Peyer's patch (tissue), 4 donors: ENCODE measurements around the gene ASPHD2.

ENCODE experiments used
- CTCF ChIP-seq, 6 experiments: fragments of 450-650 bp in 4 of 6; fragments of 200-600 bp in 2 of 6; sonication (generic) in 1 of 6; IDR thresholded peaks; one replicate each; pipeline ENCODE4 v1.5.1; 2017 to 2019; ENCODE audit warnings: antibody characterized with exemption in 6 of 6, mild to moderate bottlenecking in 3 of 6, moderate library complexity in 1 of 6
- POLR2A ChIP-seq, 2 donors: fragments of 450-650 bp; IDR thresholded peaks; one replicate each; pipeline ENCODE4 v1.5.1; 2017; ENCODE audit warnings: antibody characterized with exemption in 2 of 2, mild to moderate bottlenecking in 2 of 2, moderate library complexity in 2 of 2

DNA sequence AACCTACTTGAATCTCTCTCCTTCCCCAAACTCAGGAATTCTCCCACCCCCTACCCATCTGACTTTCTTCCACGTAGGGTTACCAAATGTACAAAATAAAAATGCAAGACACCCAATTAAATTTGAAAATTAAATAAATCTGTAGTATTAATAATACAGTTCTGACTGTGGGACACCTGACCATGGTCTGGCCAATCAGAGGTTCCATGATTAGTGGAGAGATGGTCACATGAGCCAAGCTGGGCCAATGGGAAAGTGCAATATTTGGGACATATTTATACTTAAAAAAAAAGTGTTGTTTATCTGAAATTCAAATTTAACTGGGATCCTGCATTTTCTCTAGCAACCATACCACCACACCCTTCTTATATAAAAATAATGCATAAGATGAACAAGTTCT, 29.8 kb upstream of the ASPHD2 start:
- TF ChIP-seq CTCF (IDR thresholded peaks at IDR 0.05) = no peak
- no peak for TF ChIP-seq POLR2A (IDR thresholded peaks at IDR 0.05)
